Activated CD4-positive, alpha-beta T cell treated with anti-CD3 and anti-CD28 coated beads for 36 hours (primary cell): ENCODE data around the gene BACE1. TPM values are rescaled to one million over a fixed set of nuclear protein-coding genes. Genes with fewer than 3 reads are reported as not detected.

Source experiments
- ATAC-seq: fragments of 200-7000 bp; cut with Tn5 transposase; one replicate; pipeline ENCODE4 v1.10.0; 2021; ENCODE audit warnings: mild to moderate bottlenecking, moderate library complexity
- CTCF ChIA-PET: fragments of 350-600 bp; sonication (Branson Sonifier 250); formaldehyde crosslinking; loops from one replicate; lab custom pipeline; 2021; ENCODE audit warnings: antibody characterized with exemption; lab: Charles Lee
- POLR2A ChIA-PET: fragments of 350-600 bp; sonication (Branson Sonifier 250); formaldehyde crosslinking; loops from one replicate; lab custom pipeline; 2021; ENCODE audit warnings: antibody characterized with exemption, inconsistent platforms; lab: Charles Lee
- DNase-seq: peaks from one replicate; pipeline ENCODE4 v3.0.0-alpha.2; 2020
- H3K27ac Mint-ChIP-seq: one replicate; pipeline ENCODE4 v1.8.0; 2021; ENCODE audit warnings: mixed read lengths
- H3K27me3 Mint-ChIP-seq: one replicate; pipeline ENCODE4 v1.8.0; 2021; ENCODE audit warnings: mixed read lengths
- H3K36me3 Mint-ChIP-seq: one replicate; pipeline ENCODE4 v1.8.0; 2021; ENCODE audit warnings: low read depth, mixed read lengths
- H3K4me1 Mint-ChIP-seq: one replicate; pipeline ENCODE4 v1.8.0; 2021; ENCODE audit warnings: mixed read lengths
- H3K4me3 Mint-ChIP-seq: one replicate; pipeline ENCODE4 v1.8.0; 2021; ENCODE audit warnings: mild to moderate bottlenecking, moderate library complexity, mixed read lengths
- H3K9me3 Mint-ChIP-seq: one replicate; pipeline ENCODE4 v1.8.0; 2021; ENCODE audit warnings: low read depth, mixed read lengths
- intact Hi-C, 2 experiments: fragments of 100-400 bp; cut with DNase I in 1 of 2; cut with micrococcal nuclease in 1 of 2; formaldehyde crosslinking; loops; one replicate each; pipeline versions ENCODE4 v1.14.2 to v1.15.1; 2022 to 2024; cut with DNase I, micrococcal nuclease
- total RNA-seq, 2 experiments: library from RNA; stranded (reverse); gene quantifications; one replicate each; pipeline ENCODE4 v1.2.3, GENCODE V29; 2021

Gene BACE1
- total RNA-seq, 2 experiments from 2014 or later = 1.0 TPM

DNA sequence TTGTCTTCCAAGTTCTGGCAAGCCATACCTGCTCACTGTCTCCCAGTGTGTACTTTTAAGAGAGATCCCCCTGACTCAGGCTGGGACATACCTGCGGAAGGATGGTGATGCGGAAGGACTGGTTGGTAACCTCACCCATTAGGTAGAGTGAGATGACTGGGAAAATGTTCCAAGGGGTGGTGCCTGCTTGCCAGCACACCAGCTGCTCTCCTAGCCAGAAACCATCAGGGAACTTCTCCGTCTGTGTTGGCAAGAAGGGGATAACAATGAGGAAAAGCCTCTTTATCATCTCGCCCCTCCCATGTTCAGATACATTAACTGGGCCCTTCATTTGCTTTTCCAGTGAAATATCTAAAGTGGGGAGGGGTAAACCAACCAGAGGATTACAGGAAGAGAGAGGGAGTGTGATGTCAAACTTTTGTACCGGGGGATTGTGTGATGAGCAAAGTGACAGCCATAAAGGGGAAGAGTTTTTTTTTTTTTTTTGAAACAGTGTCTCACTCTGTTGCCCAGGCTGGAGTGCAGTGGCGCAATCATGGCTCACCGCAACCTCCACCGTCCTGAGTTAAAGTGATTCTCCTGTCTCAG lies 25.2 kb downstream of the BACE1 start, which contains the start of gene BACE1-AS:
TSS of gene BACE1-AS (plus strand) at position 538 of the 588 bp plus-strand sequence.
- ChIA-PET POLR2A (no interaction called here), CTCF (interaction anchor here (0.6 kb wide), 1 partner anchor 99 kb away, joined by 3 read pairs; no protein-coding TSS in a partner anchor)
- no peak for ATAC-seq
- H3K4me1 Mint-ChIP-seq = no peaks in the 10 kb centered on the region
- no peak within 1 kb of the TSS for H3K27ac Mint-ChIP-seq
- no peak within 1 kb of the TSS for H3K4me3 Mint-ChIP-seq
- H3K27me3 Mint-ChIP-seq = no peaks in the 10 kb centered on the region
- intact Hi-C loops = no loop called here
- H3K36me3 Mint-ChIP-seq = peaks cover 6% of the 10 kb centered on the region
- no peak for DNase-seq
- H3K9me3 Mint-ChIP-seq = no peaks in the 10 kb centered on the region

DNA sequence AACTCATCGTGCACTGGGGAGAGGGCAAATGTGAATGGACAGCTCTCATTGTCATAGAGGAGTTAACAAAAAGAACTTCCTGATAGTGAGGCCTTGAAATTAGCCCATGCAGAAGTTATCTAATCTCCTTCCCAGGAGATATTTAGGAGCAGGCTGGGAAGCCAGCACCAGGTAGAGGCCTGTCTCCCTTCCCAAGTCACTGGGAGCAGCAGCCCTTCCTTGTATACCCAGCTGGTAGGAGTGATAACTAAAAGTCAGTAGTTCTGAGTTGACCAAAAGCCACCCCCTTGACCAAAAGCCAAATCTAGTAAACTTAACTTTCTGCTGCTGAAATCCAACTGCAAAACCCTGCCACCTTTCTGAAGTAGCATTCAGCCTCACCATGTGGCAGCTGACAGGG lies 26.3 kb downstream of the BACE1 start:
- intact Hi-C loops = no loop called here
- ATAC-seq = no peak
- POLR2A ChIA-PET = no interaction called here
- Mint-ChIP-seq H3K4me1 (no peaks in the 10 kb centered on the region), H3K36me3 (peaks cover 7% of the 10 kb centered on the region), H3K9me3 (no peaks in the 10 kb centered on the region), H3K27me3 (no peaks in the 10 kb centered on the region), H3K4me3 (no peak overlapping the region), H3K27ac (no peak overlapping the region)
- CTCF ChIA-PET = no interaction called here
- no peak for DNase-seq

DNA sequence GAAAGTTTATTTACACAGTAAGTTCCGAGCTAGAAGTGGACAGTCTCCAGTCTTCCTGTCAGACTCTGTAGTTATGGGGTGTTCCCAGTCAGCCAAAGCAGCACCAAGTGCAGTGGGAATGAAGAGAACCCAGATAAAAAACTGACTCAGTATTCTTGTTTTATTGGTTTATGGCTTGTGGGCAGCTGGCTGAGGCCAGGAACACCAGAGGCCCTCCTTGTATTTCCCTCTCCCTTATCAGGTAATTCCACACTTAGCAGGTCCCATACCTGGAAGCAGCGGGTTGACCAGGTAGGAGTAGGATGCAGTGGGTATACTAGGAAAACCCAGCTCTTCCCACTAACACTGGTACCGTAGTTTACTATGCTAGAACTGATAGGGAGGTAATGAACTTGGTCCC lies 28.4 kb downstream of the BACE1 start:
- H3K27ac Mint-ChIP-seq = no peak overlapping the region

GRCh38 chr11:117286588-117286987 lies 29.5 kb downstream of the BACE1 start:
- ATAC-seq (no peak), DNase-seq (no peak)
- Mint-ChIP-seq H3K27ac (no peak overlapping the region), H3K36me3 (peaks cover 26% of the 10 kb centered on the region), H3K4me3 (no peak overlapping the region), H3K9me3 (no peaks in the 10 kb centered on the region), H3K4me1 (no peaks in the 10 kb centered on the region), H3K27me3 (no peaks in the 10 kb centered on the region)
- intact Hi-C loops = no loop called here
- ChIA-PET POLR2A (no interaction called here), CTCF (interaction anchor here (0.6 kb wide), 1 partner anchor 39 kb away, joined by 4 read pairs; no protein-coding TSS in a partner anchor)

More for the DNA sequence above, 28.4 kb downstream of the BACE1 start:
- H3K9me3 Mint-ChIP-seq = no peaks in the 10 kb centered on the region
- intact Hi-C loops = no loop called here
- DNase-seq (no peak), ATAC-seq (no peak)
- peaks cover 17% of the 10 kb centered on the region for H3K36me3 Mint-ChIP-seq
- no peaks in the 10 kb centered on the region for H3K4me1 Mint-ChIP-seq
- H3K27me3 Mint-ChIP-seq = no peaks in the 10 kb centered on the region
- no peak overlapping the region for H3K4me3 Mint-ChIP-seq
- CTCF ChIA-PET = interaction anchor here (0.6 to 1.5 kb wide), 4 partner anchors 9 to 493 kb away, joined by 3 to 4 read pairs (median 4); no protein-coding TSS in a partner anchor
- POLR2A ChIA-PET = no interaction called here

DNA sequence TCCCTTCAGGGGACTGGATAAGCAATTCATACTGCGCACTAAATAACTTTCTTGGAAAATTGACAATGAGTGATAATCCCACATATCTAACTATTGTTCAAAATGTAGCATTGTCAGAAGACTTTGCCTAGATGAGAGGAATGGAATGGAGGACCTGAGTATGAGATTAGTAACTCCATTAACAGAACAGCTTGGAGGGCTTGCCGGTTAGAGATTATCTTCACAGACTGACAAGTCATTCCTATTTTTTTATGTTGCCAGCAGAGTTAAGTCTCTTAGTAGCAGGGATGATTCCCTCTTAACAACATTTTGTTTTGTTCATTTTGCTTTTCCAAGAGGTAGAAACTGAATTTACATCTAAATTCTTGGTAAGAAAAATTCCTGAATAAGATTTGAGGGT lies 32.0 kb downstream of the BACE1 start:
- no peak for ATAC-seq
- H3K36me3 Mint-ChIP-seq = peaks cover 24% of the 10 kb centered on the region
- ChIA-PET POLR2A (no interaction called here), CTCF (no interaction called here)
- intact Hi-C loops = no loop called here
- H3K4me1 Mint-ChIP-seq = peaks cover 12% of the 10 kb centered on the region
- no peaks in the 10 kb centered on the region for H3K27me3 Mint-ChIP-seq
- no peak overlapping the region for H3K27ac Mint-ChIP-seq
- H3K9me3 Mint-ChIP-seq = no peaks in the 10 kb centered on the region
- no peak overlapping the region for H3K4me3 Mint-ChIP-seq
- no peak for DNase-seq

GRCh38 chr11:117282956-117283355 lies 33.1 kb downstream of the BACE1 start:
- H3K27me3 Mint-ChIP-seq = no peaks in the 10 kb centered on the region
- POLR2A ChIA-PET = no interaction called here
- CTCF ChIA-PET = interaction anchor here (0.6 kb wide), 1 partner anchor 319 kb away, joined by 3 read pairs; no protein-coding TSS in a partner anchor
- H3K9me3 Mint-ChIP-seq = no peaks in the 10 kb centered on the region
- no peak overlapping the region for H3K27ac Mint-ChIP-seq
- intact Hi-C loops = no loop called here
- DNase-seq (no peak), ATAC-seq (no peak)
- peaks cover 23% of the 10 kb centered on the region for H3K36me3 Mint-ChIP-seq
- H3K4me3 Mint-ChIP-seq = no peak overlapping the region
- H3K4me1 Mint-ChIP-seq = peaks cover 15% of the 10 kb centered on the region

- intact Hi-C loops = no loop called here
- H3K9me3 Mint-ChIP-seq = no peaks in the 10 kb centered on the region
- CTCF ChIA-PET = no interaction called here
- ATAC-seq (no peak), DNase-seq (no peak)
- POLR2A ChIA-PET = no interaction called here
- peaks cover 15% of the 10 kb centered on the region for H3K4me1 Mint-ChIP-seq
- H3K4me3 Mint-ChIP-seq = no peak overlapping the region
- no peaks in the 10 kb centered on the region for H3K27me3 Mint-ChIP-seq
- no peak overlapping the region for H3K27ac Mint-ChIP-seq
- H3K36me3 Mint-ChIP-seq = peaks cover 23% of the 10 kb centered on the region
Observed at GRCh38 chr11:117281869-117282268, 34.2 kb downstream of the BACE1 start.

- H3K27me3 Mint-ChIP-seq = no peaks in the 10 kb centered on the region
- no peaks in the 10 kb centered on the region for H3K9me3 Mint-ChIP-seq
- DNase-seq = no peak
- H3K4me3 Mint-ChIP-seq = no peak overlapping the region
- no peak for ATAC-seq
- H3K4me1 Mint-ChIP-seq = peaks cover 15% of the 10 kb centered on the region
- ChIA-PET CTCF (no interaction called here), POLR2A (no interaction called here)
- intact Hi-C loops = no loop called here
- H3K27ac Mint-ChIP-seq = no peak overlapping the region
- H3K36me3 Mint-ChIP-seq = peaks cover 23% of the 10 kb centered on the region
Observed at GRCh38 chr11:117281159-117281558, 34.9 kb downstream of the BACE1 start.

- Mint-ChIP-seq H3K36me3 (peaks cover 28% of the 10 kb centered on the region), H3K27me3 (no peaks in the 10 kb centered on the region), H3K9me3 (no peaks in the 10 kb centered on the region), H3K4me3 (peak overlapping the region; percentile 3), H3K27ac (peak overlapping the region; percentile 60), H3K4me1 (peaks cover 23% of the 10 kb centered on the region)
- ATAC-seq (peak; percentile 16), DNase-seq (no peak)
- ChIA-PET CTCF (no interaction called here), POLR2A (no interaction called here)
- intact Hi-C loops = no loop called here
Observed at GRCh38 chr11:117279711-117280376, 36.2 kb downstream of the BACE1 start.

- Mint-ChIP-seq H3K27ac (no peak overlapping the region), H3K27me3 (no peaks in the 10 kb centered on the region), H3K4me3 (no peak overlapping the region), H3K36me3 (peaks cover 26% of the 10 kb centered on the region), H3K9me3 (no peaks in the 10 kb centered on the region), H3K4me1 (peaks cover 25% of the 10 kb centered on the region)
- CTCF ChIA-PET = interaction anchor here (0.5 kb wide), 1 partner anchor 98 kb away, joined by 3 read pairs; no protein-coding TSS in a partner anchor
- no peak for DNase-seq
- POLR2A ChIA-PET = no interaction called here
- ATAC-seq = no peak
- intact Hi-C loops = no loop called here
Observed at GRCh38 chr11:117278347-117278746, 37.7 kb downstream of the BACE1 start.

GRCh38 chr11:117273550-117274289 lies 42.3 kb downstream of the BACE1 start:
- CTCF ChIA-PET = no interaction called here
- DNase-seq = no peak
- H3K27me3 Mint-ChIP-seq = no peaks in the 10 kb centered on the region
- H3K27ac Mint-ChIP-seq = no peak overlapping the region
- no peak overlapping the region for H3K4me3 Mint-ChIP-seq
- POLR2A ChIA-PET = no interaction called here
- intact Hi-C loops = no loop called here
- H3K9me3 Mint-ChIP-seq = no peaks in the 10 kb centered on the region
- peaks cover 12% of the 10 kb centered on the region for H3K4me1 Mint-ChIP-seq
- no peak for ATAC-seq
- peaks cover 18% of the 10 kb centered on the region for H3K36me3 Mint-ChIP-seq
